Hepatic stellate cell (primary cell): Measurements from ENCODE around the gene TTC38.

Experiments
- DNase-seq: peaks from one replicate; pipeline ENCODE4 v3.0.0; 2011; ENCODE audit warnings: low spot score

The TTC38 gene

GRCh38 chr22:46329616-46330015, 61.8 kb downstream of the TTC38 start:
- DNase-seq, result no peak

- no peak for DNase-seq
Measured at GRCh38 chr22:46330426-46330825, 62.6 kb downstream of the TTC38 start.

GRCh38 chr22:46331496-46331895, 63.7 kb downstream of the TTC38 start:
- no peak for DNase-seq

- peak; percentile 96 for DNase-seq
Measured at GRCh38 chr22:46335201-46336118, 67.7 kb downstream of the TTC38 start, which contains the start of gene TRMU. TRMU (plus strand) TSS chr22:46335714; CDS start chr22:46335765, 51 bp downstream.

GRCh38 chr22:46336119-46337078, 68.6 kb downstream of the TTC38 start:
- peak; percentile 41 for DNase-seq

- DNase-seq, result no peak
Measured at GRCh38 chr22:46337870-46338269, 70.1 kb downstream of the TTC38 start.

- no peak for DNase-seq
Measured at GRCh38 chr22:46338636-46339035, 70.8 kb downstream of the TTC38 start.

- DNase-seq, result no peak
Measured at GRCh38 chr22:46339956-46340355, 72.1 kb downstream of the TTC38 start.

- DNase-seq, result no peak
Measured at GRCh38 chr22:46340676-46341075, 72.9 kb downstream of the TTC38 start.
